ENCODE results near the gene ASIC2.

- TF ChIP-seq POLR2AphosphoS5 (IDR thresholded peaks at IDR 0.05) (no peak), CTCF (IDR thresholded peaks at IDR 0.05) (no peak), POLR2A (IDR thresholded peaks at IDR 0.05) (no peak)
Observed at GRCh38 chr17:33269337-33270060, 23.6 kb downstream of the ASIC2 start.

All from sigmoid colon (tissue), 4 donors.